HUES64 (cell line): ENCODE measurements around the gene PEPD.

Source experiments
- H3K27ac ChIP-seq: 2 replicates; pipeline ENCODE4 v1.7.0; 2013; ENCODE audit warnings: low read depth, low read length, inconsistent platforms
- H3K27me3 ChIP-seq: 2 replicates; pipeline ENCODE4 v1.6.1; 2013; ENCODE audit warnings: mild to moderate bottlenecking, low read length; ENCODE audit not compliant: insufficient read depth
- H3K36me3 ChIP-seq: 2 replicates; pipeline ENCODE4 v1.6.1; 2013; ENCODE audit warnings: mild to moderate bottlenecking, low read length; ENCODE audit not compliant: insufficient read depth
- H3K4me1 ChIP-seq: 2 replicates; pipeline ENCODE4 v1.6.1; 2013; ENCODE audit warnings: mild to moderate bottlenecking, low read length, moderate library complexity; ENCODE audit not compliant: insufficient read depth
- H3K4me3 ChIP-seq: 2 replicates; pipeline ENCODE4 v1.5.1; 2013; ENCODE audit warnings: mild to moderate bottlenecking, low read length, moderate library complexity
- H3K9ac ChIP-seq: 2 replicates; pipeline ENCODE4 v1.6.1; 2013; ENCODE audit warnings: mild to moderate bottlenecking, low read depth, low read length
- H3K9me3 ChIP-seq: 2 replicates; pipeline ENCODE4 v1.6.1; 2013; ENCODE audit warnings: low read depth, low read length; ENCODE audit not compliant: insufficient read depth
- WGBS: fragments of 150-250, 120-280 bp; methylation state at CpG from one replicate; pipeline ENCODE4 v1.1.7; 2013; ENCODE audit warnings: missing lambda C conversion rate; 5-methylcytosine and 5-hydroxymethylcytosine counted together

The PEPD gene

GRCh38 chr19:33435706-33436359 is 85.8 kb downstream of the PEPD start:
- Histone ChIP-seq H3K4me3 (no peak overlapping the region), H3K27ac (no peak overlapping the region), H3K36me3 (no peaks in the 10 kb centered on the region), H3K9me3 (no peaks in the 10 kb centered on the region), H3K27me3 (no peaks in the 10 kb centered on the region), H3K4me1 (no peaks in the 10 kb centered on the region), H3K9ac (no peak overlapping the region)
- WGBS, result 91% methylated on average over 11 of the region's 11 CpGs

GRCh38 chr19:33434886-33435705 is 86.5 kb downstream of the PEPD start:
- no peaks in the 10 kb centered on the region for H3K36me3 ChIP-seq
- H3K4me1 ChIP-seq, result no peaks in the 10 kb centered on the region
- WGBS, result 67% methylated on average over 28 of the region's 28 CpGs
- no peak overlapping the region for H3K27ac ChIP-seq
- no peak overlapping the region for H3K9ac ChIP-seq
- no peaks in the 10 kb centered on the region for H3K9me3 ChIP-seq
- H3K27me3 ChIP-seq, result no peaks in the 10 kb centered on the region
- no peak overlapping the region for H3K4me3 ChIP-seq

- no peaks in the 10 kb centered on the region for H3K36me3 ChIP-seq
- WGBS, result 95% methylated on average over 22 of the region's 22 CpGs
- H3K27ac ChIP-seq, result no peak overlapping the region
- H3K9me3 ChIP-seq, result no peaks in the 10 kb centered on the region
- no peak overlapping the region for H3K9ac ChIP-seq
- H3K4me3 ChIP-seq, result no peak overlapping the region
- H3K27me3 ChIP-seq, result no peaks in the 10 kb centered on the region
- H3K4me1 ChIP-seq, result no peaks in the 10 kb centered on the region
Measured at GRCh38 chr19:33434069-33434885, 87.3 kb downstream of the PEPD start.

- Histone ChIP-seq H3K36me3 (no peaks in the 10 kb centered on the region), H3K27ac (no peak overlapping the region), H3K4me3 (no peak overlapping the region), H3K4me1 (no peaks in the 10 kb centered on the region), H3K27me3 (no peaks in the 10 kb centered on the region), H3K9ac (no peak overlapping the region), H3K9me3 (no peaks in the 10 kb centered on the region)
- WGBS, result 86% methylated on average over 16 of the region's 16 CpGs
Measured at GRCh38 chr19:33432446-33433170, 89.0 kb downstream of the PEPD start.

- Histone ChIP-seq H3K9me3 (no peaks in the 10 kb centered on the region), H3K4me3 (no peak overlapping the region), H3K27ac (no peak overlapping the region), H3K4me1 (no peaks in the 10 kb centered on the region), H3K36me3 (no peaks in the 10 kb centered on the region), H3K27me3 (no peaks in the 10 kb centered on the region), H3K9ac (no peak overlapping the region)
- WGBS, result 76% methylated on average over 5 of the region's 5 CpGs
Measured at GRCh38 chr19:33432015-33432414, 89.6 kb downstream of the PEPD start.

GRCh38 chr19:33430674-33431277 is 90.8 kb downstream of the PEPD start:
- Histone ChIP-seq H3K27me3 (no peaks in the 10 kb centered on the region), H3K36me3 (no peaks in the 10 kb centered on the region), H3K9me3 (no peaks in the 10 kb centered on the region), H3K4me1 (no peaks in the 10 kb centered on the region), H3K9ac (no peak overlapping the region), H3K4me3 (no peak overlapping the region), H3K27ac (no peak overlapping the region)
- 38% methylated on average over 12 of the region's 13 CpGs for WGBS

GRCh38 chr19:33429891-33430673 is 91.5 kb downstream of the PEPD start:
- Histone ChIP-seq H3K4me3 (no peak overlapping the region), H3K27me3 (no peaks in the 10 kb centered on the region), H3K4me1 (no peaks in the 10 kb centered on the region), H3K27ac (no peak overlapping the region), H3K9ac (no peak overlapping the region), H3K9me3 (no peaks in the 10 kb centered on the region), H3K36me3 (no peaks in the 10 kb centered on the region)
- WGBS, result 90% methylated on average over 16 of the region's 17 CpGs

GRCh38 chr19:33428627-33429125 is 92.9 kb downstream of the PEPD start:
- no peak overlapping the region for H3K4me3 ChIP-seq
- WGBS, result 93% methylated on average over 5 of the region's 5 CpGs
- no peaks in the 10 kb centered on the region for H3K4me1 ChIP-seq
- no peaks in the 10 kb centered on the region for H3K27me3 ChIP-seq
- no peaks in the 10 kb centered on the region for H3K9me3 ChIP-seq
- H3K9ac ChIP-seq, result no peak overlapping the region
- H3K36me3 ChIP-seq, result no peaks in the 10 kb centered on the region
- H3K27ac ChIP-seq, result no peak overlapping the region

- no peak overlapping the region for H3K27ac ChIP-seq
- H3K9me3 ChIP-seq, result no peaks in the 10 kb centered on the region
- no peak overlapping the region for H3K4me3 ChIP-seq
- H3K9ac ChIP-seq, result no peak overlapping the region
- 91% methylated on average over 21 of the region's 22 CpGs for WGBS
- H3K36me3 ChIP-seq, result no peaks in the 10 kb centered on the region
- H3K4me1 ChIP-seq, result no peaks in the 10 kb centered on the region
- no peaks in the 10 kb centered on the region for H3K27me3 ChIP-seq
Measured at GRCh38 chr19:33427801-33428626, 93.6 kb downstream of the PEPD start.
